Body of pancreas (tissue), 4 donors: ENCODE results near the gene NCR3LG1.

ENCODE experiments used
- CTCF ChIP-seq, 7 experiments: fragments of 450-650 bp in 4 of 7; fragments of 200-600 bp in 3 of 7; sonication (generic) in 3 of 7; IDR thresholded peaks; one replicate each; pipeline ENCODE4 v1.5.1; 2016 to 2019; ENCODE audit warnings: antibody characterized with exemption in 7 of 7
- POLR2A ChIP-seq, 3 donors: fragments of 450-650 bp; IDR thresholded peaks; one replicate each; pipeline ENCODE4 v1.6.1; 2016; ENCODE audit warnings: antibody characterized with exemption in 3 of 3, mild to moderate bottlenecking in 2 of 3

GRCh38 chr11:17396598-17397310 is 45.2 kb downstream of the NCR3LG1 start:
- TF ChIP-seq POLR2A (IDR thresholded peaks at IDR 0.05) (no peak), CTCF (IDR thresholded peaks at IDR 0.05) (no peak)
